ENCODE data around the gene CD81.
A peak's percentile ranks its signal among the peaks of the same experiment; 100 is the strongest.

CD81 gene

DNA sequence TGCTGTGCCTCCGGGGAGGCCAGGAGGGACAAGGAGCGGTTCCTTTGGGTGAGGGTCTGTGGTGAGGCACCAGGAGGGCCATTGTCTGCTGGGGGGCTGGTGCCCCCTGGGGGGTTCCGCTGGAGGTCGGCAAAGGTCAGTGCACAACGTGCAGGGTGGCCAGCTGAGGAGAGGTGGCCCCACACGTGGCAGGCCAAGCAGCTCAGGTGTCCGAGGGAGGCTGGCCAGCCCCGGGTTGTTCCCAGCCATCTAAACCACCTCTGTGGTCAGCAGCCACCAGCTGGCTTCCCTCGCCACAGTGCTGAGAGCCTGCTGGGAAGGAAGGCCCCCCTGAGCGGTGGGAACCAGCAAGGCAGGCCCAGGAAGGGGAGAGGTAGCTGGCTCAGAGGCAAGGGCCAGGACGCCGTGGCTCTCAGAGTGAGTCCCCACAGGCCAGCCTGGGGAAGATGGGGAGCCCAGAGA, 27.7 kb downstream of the CD81 start:
- no peak for DNase-seq (ENCODE audit: low read depth in 3 of 3)

DNA sequence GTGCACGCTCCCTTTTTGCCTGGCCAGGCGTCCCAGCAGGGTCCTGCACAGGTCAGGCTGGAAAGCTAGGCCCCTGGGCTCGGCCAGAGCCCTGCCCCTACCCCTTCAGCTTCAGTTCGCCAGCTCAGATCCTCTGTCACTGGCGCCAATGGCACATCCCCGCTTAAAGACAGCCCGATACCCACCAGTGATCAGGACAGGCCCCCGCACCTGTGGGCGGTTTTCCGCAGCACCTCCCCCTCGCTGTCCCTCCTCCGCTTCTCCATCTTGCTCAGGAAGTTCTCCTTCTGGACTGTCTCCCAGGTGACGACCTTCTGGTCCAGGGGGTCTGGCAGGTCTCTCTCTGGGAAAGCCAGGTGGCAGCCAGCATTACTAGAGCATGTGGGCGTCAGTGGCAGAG, 29.3 kb downstream of the CD81 start:
- no peak for DNase-seq (ENCODE audit: low read depth in 3 of 3)

DNA sequence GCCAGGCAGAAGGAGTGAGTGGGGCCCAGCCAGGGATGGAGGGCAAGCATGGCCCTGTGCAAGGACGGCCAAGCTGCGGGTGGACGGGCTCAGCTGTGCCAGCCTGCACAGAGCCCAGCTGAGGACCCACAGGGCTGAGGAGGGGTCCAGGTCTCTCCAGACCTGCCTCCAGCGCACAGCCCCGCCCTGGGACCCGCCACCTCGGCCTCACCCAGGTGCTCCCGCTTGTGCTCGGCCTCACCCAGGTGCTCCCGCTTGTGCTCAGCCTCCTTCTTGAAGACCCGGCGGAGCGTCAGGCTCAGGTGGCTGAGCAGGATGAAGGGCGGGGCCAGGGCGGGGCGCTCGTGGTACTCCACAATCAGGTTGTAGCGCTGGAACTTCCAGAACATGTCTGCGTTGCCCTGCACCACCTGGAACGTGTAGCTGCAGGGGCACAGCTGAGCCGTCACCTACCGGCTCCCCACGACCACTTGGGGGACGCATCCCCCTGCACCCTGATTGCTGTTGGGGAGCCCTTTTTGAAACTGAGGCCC, 29.8 kb downstream of the CD81 start:
- DNase-seq (ENCODE audit: low read depth in 3 of 3) = no peak

DNA sequence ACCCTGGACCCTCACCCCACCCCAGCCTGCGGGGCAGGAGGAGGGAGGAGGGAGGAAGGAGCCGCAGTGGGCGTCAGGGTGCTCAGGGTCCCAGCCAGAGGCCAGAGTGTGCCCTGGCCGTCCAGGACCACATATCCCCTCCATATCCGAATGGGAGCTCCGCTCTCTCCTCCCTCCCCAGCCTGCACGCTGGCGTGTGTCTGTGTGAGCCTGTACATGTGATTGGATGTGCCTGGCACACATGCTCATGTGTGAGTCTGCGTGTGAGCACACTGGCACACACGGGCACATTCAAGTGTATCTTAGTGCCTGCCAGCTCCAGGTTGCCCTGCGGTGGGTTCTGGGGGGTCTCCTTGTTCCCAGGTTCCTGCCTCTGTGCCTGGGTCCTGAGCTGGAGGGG, 31.6 kb downstream of the CD81 start:
- no peak for DNase-seq (ENCODE audit: low read depth in 3 of 3)

DNA sequence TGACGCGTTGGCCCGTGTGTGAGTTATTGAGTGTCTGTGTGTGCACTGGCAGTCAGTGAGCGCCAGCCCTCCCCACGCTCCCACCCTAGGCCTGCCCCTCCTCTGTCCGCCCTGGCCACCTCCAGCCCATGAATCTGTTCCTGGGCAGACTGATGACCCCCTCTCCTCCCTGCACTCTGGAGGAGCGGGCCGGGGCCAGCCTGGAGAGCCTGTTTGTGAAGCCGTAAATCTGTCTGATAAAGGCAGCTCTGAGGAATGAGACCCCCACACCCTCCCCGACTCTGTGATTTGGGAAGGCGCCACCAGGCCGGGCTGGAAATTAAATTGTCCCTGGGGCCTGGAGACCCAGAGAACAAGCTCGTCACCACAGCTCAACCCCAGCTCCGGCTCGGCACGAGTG, 32.0 kb downstream of the CD81 start:
- no peak for DNase-seq (ENCODE audit: low read depth in 3 of 3)

GRCh38 chr11:2409611-2410468, 32.7 kb downstream of the CD81 start:
- no peak for DNase-seq (ENCODE audit: low read depth in 3 of 3)

DNA sequence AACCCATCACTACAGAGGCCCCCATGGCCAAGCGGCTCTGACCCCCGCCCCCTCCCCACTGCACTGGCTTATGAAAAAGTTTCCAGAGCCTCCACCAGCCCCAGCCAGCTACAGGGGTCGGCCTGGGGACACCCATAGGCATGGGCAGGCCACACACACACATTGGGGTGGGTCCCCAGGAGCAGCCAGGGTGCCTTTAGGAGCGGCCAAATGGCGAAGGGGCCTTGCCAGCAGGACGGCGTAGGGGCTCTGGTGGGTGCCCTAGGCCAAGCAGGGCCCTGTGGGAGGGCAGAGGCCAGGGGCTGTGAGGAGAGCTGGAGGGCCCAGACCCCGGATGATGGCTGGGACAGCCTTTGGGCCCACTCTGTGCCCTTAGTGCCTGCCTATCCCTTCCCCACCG, 33.5 kb downstream of the CD81 start:
- no peak for DNase-seq (ENCODE audit: low read depth in 3 of 3)

DNA sequence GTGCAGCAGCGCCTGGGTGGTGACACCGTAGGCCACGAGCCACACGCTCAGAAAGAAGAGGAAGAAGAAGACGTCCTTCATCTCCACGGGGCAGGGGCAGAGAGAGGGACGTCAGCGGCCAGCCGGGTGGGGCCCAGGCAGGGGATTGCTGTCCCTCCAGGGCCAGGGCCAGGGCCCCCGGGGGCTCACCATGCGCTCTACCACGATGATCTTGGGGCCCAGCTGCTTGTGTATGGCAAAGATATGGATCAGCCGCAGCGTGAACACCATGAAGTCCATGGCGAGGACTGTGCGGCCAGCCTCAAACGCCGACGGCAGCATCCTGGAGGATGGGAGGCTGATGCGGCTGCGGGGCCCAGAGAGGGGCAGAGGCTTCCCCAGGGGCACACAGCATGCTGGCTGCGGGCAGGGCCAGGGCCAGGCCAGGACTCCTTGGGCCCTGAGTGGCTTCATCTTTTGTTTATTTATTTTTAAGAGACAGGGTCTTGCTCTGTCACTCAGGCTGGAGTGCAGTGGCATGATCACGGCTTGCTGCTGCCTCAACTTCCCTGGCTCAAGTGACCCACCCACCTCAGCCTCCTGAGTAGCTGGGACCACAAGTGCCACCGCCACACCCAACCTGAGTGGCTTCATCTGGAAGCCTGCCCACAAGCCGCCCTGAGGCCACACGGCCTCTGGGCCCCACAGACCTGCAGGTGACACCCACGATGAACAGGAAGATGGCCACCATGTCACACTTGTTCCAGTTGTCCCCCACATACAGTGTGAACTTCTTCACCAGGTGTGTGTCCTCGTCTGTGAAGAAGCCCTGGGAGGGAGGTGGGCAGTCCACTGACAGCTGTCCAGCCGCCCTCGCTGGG, 34.6 kb downstream of the CD81 start:
- DNase-seq (ENCODE audit: low read depth in 3 of 3) = no peak

DNA sequence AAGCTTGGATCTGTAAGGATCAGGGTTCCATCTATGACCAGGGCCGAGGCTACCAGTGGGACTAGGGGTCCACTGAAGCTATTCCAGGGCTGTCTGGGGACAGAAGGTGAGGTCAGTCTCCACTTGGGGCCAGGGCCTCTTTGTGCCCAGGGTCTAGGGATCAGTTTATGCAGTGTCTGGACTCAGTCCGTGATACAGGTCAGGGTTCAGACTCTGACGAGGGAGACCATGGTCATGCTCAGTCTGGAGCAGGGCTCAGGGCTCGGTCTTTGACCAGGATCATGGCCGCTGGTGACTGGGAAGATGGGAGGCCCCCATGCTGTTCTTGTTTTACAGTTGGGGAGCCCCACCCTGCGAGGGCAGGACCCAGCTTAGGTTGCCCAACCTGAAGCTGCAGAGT, 35.2 kb downstream of the CD81 start:
- no peak for DNase-seq (ENCODE audit: low read depth in 3 of 3)

DNA sequence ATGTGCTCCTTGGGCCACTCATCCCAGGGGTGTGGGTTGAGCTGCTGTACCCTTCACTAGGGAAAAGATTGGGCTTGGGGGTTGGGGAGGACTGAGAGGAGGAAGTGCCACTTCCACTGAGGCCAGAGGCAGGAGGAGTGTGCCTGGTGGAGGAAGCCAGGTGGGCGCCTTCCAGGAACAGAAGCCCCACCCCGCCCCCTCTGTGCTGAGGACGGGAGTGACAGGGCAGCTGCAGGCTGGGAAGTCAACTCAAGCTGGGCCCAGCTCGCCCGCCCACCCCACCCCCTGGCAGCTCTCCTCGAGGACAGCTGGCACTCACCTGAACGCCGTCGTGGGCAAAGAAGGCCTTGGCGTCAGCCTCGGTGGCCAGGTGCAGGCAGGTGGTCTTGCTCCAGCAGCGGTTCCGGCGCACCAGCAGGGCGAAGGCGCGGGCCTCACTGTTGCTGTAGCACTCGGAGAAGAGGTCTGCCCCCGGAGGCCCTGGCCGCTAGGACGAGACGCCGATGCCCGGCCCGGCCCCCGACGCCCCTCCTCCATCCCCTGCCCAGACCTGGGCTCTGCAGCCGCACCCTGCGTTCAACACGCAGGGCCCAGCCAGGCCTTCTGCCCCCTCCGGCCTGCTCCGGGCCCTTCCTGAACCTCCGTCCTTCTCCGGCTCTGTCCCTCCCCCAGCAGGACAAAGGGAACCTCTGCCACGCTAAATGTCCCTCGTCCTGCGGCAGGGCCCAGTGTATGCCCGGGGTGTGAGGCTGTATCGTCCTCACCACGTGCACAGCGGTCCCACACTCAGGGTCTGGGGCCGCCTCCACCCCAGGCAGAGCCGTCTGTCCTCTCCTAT, 36.9 kb downstream of the CD81 start:
- no peak for DNase-seq (ENCODE audit: low read depth in 3 of 3)

- no peak for DNase-seq (ENCODE audit: low read depth in 3 of 3)
These were observed 37.5 kb downstream of the CD81 start for GRCh38 chr11:2414616-2415015.

DNA sequence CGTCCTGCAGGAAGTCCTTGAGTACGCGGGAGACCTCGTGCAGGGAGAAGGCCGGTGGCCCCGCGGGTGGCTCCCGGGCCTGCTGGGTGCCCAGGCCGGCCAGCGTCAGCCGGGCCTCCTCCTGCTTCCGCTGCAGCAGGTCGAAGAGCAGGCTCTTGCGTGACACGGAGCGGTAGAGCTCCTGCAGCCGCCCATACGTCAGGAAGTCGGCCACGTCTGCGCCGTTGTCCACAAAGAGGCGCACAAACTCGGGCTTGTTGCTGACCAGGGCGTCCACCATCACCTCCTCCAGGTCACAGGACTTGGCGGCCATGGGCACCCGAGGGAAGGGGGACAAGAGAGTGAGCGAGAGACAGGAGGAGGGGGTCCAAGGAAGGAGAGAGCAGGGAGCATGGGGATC, 38.1 kb downstream of the CD81 start:
- DNase-seq (ENCODE audit: low read depth in 3 of 3) = no peak

GRCh38 chr11:2415601-2416380, 38.7 kb downstream of the CD81 start:
- DNase-seq (ENCODE audit: low read depth in 3 of 3) = no peak

DNA sequence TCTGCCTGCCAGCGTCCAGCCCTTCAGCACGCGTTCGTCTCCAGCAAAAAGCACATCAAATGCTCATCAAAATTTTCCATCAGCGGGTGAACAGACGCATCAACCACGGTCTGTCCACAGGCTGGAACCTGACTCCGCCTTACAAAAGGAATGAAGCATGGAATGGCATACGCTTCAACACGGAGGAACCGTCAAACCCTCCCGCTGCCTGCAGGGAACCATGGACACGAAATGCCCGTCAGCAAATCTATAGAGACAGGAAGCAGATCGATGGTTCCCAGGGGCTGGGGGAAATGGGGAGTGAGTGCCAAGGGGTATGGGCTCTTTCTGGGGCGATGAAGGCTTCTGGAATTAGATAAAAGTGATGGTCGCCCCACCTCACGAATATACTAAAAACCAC, 39.7 kb downstream of the CD81 start:
- DNase-seq (ENCODE audit: low read depth in 3 of 3) = no peak

DNA sequence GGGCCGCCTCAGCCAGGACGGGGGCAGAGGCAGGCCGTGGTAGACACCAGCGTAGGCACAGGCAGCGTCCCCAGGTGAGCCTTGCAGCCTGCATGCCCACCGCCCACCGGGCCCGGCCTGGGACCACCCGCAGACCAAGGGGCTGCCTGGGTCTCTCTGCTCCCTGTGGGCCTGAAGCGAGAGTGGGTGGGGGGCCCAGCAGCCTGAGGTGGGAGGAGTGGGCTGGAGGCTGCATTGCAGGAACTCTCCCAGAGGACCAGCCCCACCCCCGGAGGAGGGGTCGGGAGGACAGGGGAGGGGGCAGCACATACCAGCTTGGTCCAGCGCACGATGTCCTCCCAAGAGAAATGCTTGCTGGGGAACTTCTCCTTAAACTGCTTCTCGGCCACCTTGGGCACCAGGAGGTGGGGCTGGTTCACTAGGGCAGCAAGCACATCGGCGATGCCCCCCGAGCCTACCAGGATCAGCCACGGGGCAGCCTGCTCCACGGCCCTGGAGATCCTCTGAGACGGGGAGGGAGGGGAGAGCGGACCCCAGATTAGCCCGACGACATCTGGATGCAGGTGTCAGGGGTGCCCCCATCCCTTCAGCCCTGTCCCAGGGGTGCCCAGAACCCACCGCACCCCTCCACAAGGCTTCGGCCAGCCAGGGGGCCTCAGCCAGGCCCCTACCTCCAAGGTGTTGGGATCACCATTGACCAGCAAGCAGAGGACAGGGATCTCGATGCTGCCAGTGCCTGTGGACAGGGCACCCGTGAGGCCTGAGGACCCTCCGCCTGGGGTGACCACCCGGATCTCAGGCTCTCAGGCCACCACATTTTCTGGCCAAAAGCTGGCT, 41.0 kb downstream of the CD81 start:
- DNase-seq (ENCODE audit: low read depth in 3 of 3) = no peak

DNA sequence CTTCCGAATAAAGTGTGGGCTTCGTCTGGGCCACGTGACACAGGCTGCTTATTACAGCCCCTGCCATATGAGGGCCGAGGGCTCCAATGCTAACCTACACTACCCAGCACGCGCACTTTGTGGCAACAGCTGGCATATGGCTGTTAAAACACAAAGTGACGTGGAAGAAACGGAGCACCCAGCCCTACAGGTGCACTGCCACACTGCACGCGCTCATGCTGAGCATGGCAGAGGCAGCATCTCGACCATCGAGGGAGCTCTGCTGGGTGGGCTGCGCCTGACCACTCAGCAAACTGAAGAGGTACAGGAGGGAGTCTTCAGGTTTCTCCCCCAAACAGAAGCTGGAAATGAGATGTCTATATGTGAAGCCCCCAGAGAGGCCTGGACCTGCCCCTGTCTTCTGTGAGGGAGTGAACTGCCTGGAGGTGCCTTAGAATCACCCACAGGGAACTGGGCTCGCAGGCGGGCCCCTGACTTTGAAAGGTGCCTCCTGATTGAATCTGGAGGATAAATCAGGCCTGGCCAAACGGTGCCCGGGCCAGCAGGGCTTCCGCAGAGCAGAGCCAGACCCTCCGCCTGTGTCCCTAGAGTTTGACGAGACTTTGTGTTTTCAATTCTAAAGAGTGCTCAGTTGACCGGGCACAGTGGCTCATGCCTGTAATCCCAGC, 41.7 kb downstream of the CD81 start:
- DNase-seq (ENCODE audit: low read depth in 3 of 3) = no peak

- peak; percentile 31 to 61 (median 43) for DNase-seq (ENCODE audit: low read depth in 3 of 3)
These were observed 42.8 kb downstream of the CD81 start for GRCh38 chr11:2419638-2420501.

DNA sequence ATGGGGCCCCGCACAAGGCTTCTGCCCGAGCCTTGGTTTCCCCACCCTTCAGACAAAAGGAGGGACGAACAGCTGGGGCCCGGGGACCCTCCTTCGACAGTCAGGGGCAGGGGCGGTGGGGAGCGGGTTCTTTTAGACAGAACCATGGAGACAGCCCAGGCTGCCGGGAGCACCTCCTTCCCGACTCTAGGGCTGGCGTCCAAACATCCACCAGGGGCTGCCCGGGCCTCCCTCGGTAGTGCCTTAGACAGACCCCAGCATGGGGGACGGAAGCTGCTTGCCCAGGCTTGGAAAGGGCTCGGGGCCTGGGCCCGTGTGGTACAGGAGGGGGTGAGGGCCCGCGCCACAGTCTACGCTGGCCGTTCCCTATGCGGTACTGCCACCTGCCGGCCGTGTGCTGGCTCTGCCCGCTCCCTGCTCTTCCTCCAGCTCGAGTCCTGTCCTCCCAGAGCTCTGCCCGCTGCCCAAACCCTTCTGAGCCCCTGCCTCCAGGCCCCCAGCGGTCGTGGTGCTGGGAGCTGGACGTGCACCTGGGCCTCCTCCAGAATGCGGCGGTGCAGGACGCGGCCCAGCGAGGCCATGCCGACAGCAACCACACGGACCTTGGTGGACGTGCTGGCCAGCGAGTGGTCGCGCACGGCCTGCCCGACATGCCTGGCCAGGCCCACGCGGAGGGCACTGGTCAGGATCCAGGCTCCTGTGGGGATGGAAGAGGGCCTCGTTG, 43.6 kb downstream of the CD81 start:
- peak; percentile 52 to 69 (median 57) for DNase-seq (ENCODE audit: low read depth in 3 of 3)
